SIG-M5 (cell line): ENCODE data around the gene SYT9.

Source experiments
- DNase-seq: peaks from one replicate; lab custom pipeline; 2025; lab: John Stamatoyannopoulos, UW

SYT9 gene

GRCh38 chr11:7251836-7252682, at the start of gene SYT9:
TSS of gene SYT9 (plus strand) at chr11:7251904. CDS start at chr11:7252187, 283 bp downstream.
- no peak for DNase-seq

- DNase-seq, result no peak
Observed at GRCh38 chr11:7202412-7202811, 49.3 kb upstream of the SYT9 start.

- DNase-seq, result no peak
Observed at GRCh38 chr11:7204778-7205177, 46.9 kb upstream of the SYT9 start.

- no peak for DNase-seq
Observed at GRCh38 chr11:7208391-7208790, 43.3 kb upstream of the SYT9 start.

GRCh38 chr11:7219491-7219890, 32.2 kb upstream of the SYT9 start:
- no peak for DNase-seq

- DNase-seq, result no peak
Observed at GRCh38 chr11:7220636-7221035, 31.1 kb upstream of the SYT9 start.

GRCh38 chr11:7222619-7223018, 29.1 kb upstream of the SYT9 start:
- DNase-seq, result no peak

- no peak for DNase-seq
Observed at GRCh38 chr11:7239877-7240276, 11.8 kb upstream of the SYT9 start.

- DNase-seq, result no peak
Observed at GRCh38 chr11:7245341-7245740, 6.4 kb upstream of the SYT9 start.

- no peak for DNase-seq
Observed at GRCh38 chr11:7246179-7246578, 5.5 kb upstream of the SYT9 start.

- no peak for DNase-seq
Observed at GRCh38 chr11:7250166-7250565, 1.5 kb upstream of the SYT9 start.

GRCh38 chr11:7251487-7251835, 243 bp upstream of the SYT9 start:
- no peak for DNase-seq

- DNase-seq, result no peak
Observed at GRCh38 chr11:7252683-7253213, 1.0 kb downstream of the SYT9 start.

- no peak for DNase-seq
Observed at GRCh38 chr11:7253800-7254199, 2.1 kb downstream of the SYT9 start.

- no peak for DNase-seq
Observed at GRCh38 chr11:7254731-7255291, 3.1 kb downstream of the SYT9 start.

GRCh38 chr11:7256943-7257342, 5.2 kb downstream of the SYT9 start:
- no peak for DNase-seq

GRCh38 chr11:7257724-7258123, 6.0 kb downstream of the SYT9 start:
- DNase-seq, result no peak

- no peak for DNase-seq
Observed at GRCh38 chr11:7261578-7261977, 9.9 kb downstream of the SYT9 start.

GRCh38 chr11:7262672-7263071, 11.0 kb downstream of the SYT9 start:
- no peak for DNase-seq

GRCh38 chr11:7263842-7264241, 12.1 kb downstream of the SYT9 start:
- no peak for DNase-seq

GRCh38 chr11:7268758-7269157, 17.1 kb downstream of the SYT9 start:
- no peak for DNase-seq

- DNase-seq, result no peak
Observed at GRCh38 chr11:7270233-7270865, 18.6 kb downstream of the SYT9 start.

GRCh38 chr11:7272373-7272772, 20.7 kb downstream of the SYT9 start:
- DNase-seq, result no peak
